ENCODE results near the gene CAND2. TPM values are rescaled to one million over a fixed set of nuclear protein-coding genes. Genes with fewer than 3 reads are reported as not detected.

The CAND2 gene
- total RNA-seq, 1 experiment from 2014 or later = 0.37 TPM

GRCh38 chr3:12866836-12867235 is 70.4 kb downstream of the CAND2 start:
- Histone ChIP-seq H2AFZ (no peak overlapping the region), H3K27ac (no peak overlapping the region), H3K79me2 (ENCODE audit: low read depth) (no peaks in the 10 kb centered on the region), H3K36me3 (ENCODE audit: low read depth) (no peaks in the 10 kb centered on the region), H3K9me2 (ENCODE audit: insufficient read depth) (no peaks in the 10 kb centered on the region), H4K20me1 (ENCODE audit: insufficient read depth) (no peaks in the 10 kb centered on the region), H3K4me2 (no peak overlapping the region), H3F3A (ENCODE audit: insufficient read depth, low read depth) (no peaks in the 10 kb centered on the region), H3K4me3 (no peak overlapping the region), H3K4me1 (replicated peaks; ENCODE audit: insufficient read depth) (no peaks in the 10 kb centered on the region), H3K9me3 (ENCODE audit: insufficient read depth, low read depth) (0 out of 2 replicates have a peak, but pooled peaks cover 20% of the 10 kb centered on the region), H3K27me3 (ENCODE audit: insufficient read depth, low read depth) (peaks cover 41% of the 10 kb centered on the region)
- DNase-seq = no peak
- ChIA-PET POLR2A (ENCODE audit: unreplicated experiment) (no interaction called here), CTCF (interaction anchor here (0.7 kb wide), 1 partner anchor 632 kb away, joined by 6 read pairs; no protein-coding TSS in a partner anchor)
- no TSS peak for BruUV-seq (replicated peaks)
- no peak for TF ChIP-seq EZH2 (IDR thresholded peaks at IDR 0.05; ENCODE audit: low read depth)
- TF ChIP-seq, protein P1, sequence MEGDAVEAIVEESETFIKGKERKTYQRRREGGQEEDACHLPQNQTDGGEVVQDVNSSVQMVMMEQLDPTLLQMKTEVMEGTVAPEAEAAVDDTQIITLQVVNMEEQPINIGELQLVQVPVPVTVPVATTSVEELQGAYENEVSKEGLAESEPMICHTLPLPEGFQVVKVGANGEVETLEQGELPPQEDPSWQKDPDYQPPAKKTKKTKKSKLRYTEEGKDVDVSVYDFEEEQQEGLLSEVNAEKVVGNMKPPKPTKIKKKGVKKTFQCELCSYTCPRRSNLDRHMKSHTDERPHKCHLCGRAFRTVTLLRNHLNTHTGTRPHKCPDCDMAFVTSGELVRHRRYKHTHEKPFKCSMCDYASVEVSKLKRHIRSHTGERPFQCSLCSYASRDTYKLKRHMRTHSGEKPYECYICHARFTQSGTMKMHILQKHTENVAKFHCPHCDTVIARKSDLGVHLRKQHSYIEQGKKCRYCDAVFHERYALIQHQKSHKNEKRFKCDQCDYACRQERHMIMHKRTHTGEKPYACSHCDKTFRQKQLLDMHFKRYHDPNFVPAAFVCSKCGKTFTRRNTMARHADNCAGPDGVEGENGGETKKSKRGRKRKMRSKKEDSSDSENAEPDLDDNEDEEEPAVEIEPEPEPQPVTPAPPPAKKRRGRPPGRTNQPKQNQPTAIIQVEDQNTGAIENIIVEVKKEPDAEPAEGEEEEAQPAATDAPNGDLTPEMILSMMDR (conservative IDR thresholded peaks at IDR 0.05) = no peak
- intact Hi-C loops (cut with micrococcal nuclease; ENCODE audit: unreplicated experiment) = no loop called here

DNA sequence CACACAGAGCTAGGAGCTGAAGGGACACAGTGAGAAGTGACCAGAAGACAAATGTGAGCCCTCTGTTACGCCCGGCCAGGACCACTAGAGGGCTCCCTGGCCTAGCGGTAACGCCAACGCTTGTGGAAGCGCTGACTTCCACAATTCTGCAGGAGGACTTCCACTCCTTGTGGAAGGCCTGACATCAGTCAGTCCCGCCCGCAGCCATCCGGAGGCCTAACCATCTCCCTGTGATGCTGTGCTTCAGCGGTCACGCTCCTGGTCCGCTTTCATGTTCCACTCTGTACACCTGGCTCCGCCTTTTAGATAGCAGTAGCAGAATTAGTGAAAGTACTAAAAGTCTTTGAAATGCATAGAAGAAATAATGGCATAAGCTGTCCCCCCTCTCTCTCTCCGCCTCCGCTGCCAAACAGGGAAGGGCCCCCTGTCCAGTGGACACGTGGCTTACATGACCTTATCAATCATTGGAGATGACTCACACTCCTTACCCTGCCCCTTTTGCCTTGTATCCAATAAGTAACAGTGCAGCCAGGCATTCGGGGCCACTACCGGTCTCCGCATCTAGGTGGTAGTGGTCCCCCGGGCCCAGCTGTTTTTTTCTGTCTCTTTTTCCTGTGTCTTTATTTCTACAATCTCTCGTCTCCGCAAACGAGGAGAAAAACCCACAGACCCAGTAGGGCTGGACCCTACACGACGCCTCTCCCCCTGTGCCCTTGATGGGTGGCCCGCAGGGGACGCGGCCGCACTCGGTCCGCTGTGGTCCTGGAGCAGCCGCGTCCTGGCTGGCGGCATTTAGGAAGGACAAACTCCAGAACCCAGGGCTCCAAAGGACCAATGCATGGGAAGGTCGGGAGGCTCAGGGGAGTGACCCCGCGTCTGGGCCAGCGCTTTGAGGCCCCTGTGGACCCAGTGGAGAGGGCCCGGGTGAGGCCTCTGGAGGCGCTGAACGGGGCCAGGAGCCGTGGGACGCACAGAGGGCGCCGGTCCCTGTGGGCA is 71.9 kb downstream of the CAND2 start:
- Histone ChIP-seq H2AFZ (no peak overlapping the region), H3K4me3 (no peak overlapping the region), H3K27ac (no peak overlapping the region), H3K9me2 (ENCODE audit: insufficient read depth) (no peaks in the 10 kb centered on the region), H3K4me2 (peak overlapping the region; percentile 18; the same call in 1 of the 2 replicates), H3K27me3 (ENCODE audit: insufficient read depth, low read depth) (peaks cover 56% of the 10 kb centered on the region), H3F3A (ENCODE audit: insufficient read depth, low read depth) (no peaks in the 10 kb centered on the region), H3K9me3 (ENCODE audit: insufficient read depth, low read depth) (0 out of 2 replicates have a peak, but pooled peaks cover 20% of the 10 kb centered on the region), H3K79me2 (ENCODE audit: low read depth) (no peaks in the 10 kb centered on the region), H3K4me1 (replicated peaks; ENCODE audit: insufficient read depth) (no peaks in the 10 kb centered on the region), H4K20me1 (ENCODE audit: insufficient read depth) (no peaks in the 10 kb centered on the region), H3K36me3 (ENCODE audit: low read depth) (no peaks in the 10 kb centered on the region)
- no TSS peak for BruUV-seq (replicated peaks)
- ChIA-PET POLR2A (ENCODE audit: unreplicated experiment) (no interaction called here), CTCF (interaction anchor here (0.6 to 1.0 kb wide), 5 partner anchors 9 to 733 kb away, joined by 3 to 5 read pairs (median 3); no protein-coding TSS in a partner anchor)
- TF ChIP-seq, protein P1 (conservative IDR thresholded peaks at IDR 0.05) = peak; percentile 89
- no peak for TF ChIP-seq EZH2 (IDR thresholded peaks at IDR 0.05; ENCODE audit: low read depth)
- DNase-seq = peak; percentile 65 to 82
- intact Hi-C loops (cut with micrococcal nuclease; ENCODE audit: unreplicated experiment) = loop anchor here (1.0 to 2.0 kb wide), 3 partner anchors 24 to 778 kb away; no protein-coding TSS in a partner anchor

- intact Hi-C loops (cut with micrococcal nuclease; ENCODE audit: unreplicated experiment) = loop anchor here (2.0 kb wide), 2 partner anchors 628 to 778 kb away; no protein-coding TSS in a partner anchor
- H4K20me1 ChIP-seq (ENCODE audit: insufficient read depth) = no peaks in the 10 kb centered on the region
- H3K27ac ChIP-seq = no peak overlapping the region
- H3K9me2 ChIP-seq (ENCODE audit: insufficient read depth) = no peaks in the 10 kb centered on the region
- peaks cover 60% of the 10 kb centered on the region for H3K27me3 ChIP-seq (ENCODE audit: insufficient read depth, low read depth)
- no TSS peak for BruUV-seq (replicated peaks)
- no peak overlapping the region for H3K4me3 ChIP-seq
- H3K36me3 ChIP-seq (ENCODE audit: low read depth) = no peaks in the 10 kb centered on the region
- H3K79me2 ChIP-seq (ENCODE audit: low read depth) = no peaks in the 10 kb centered on the region
- CTCF ChIA-PET = interaction anchor here (0.7 kb wide), 1 partner anchor 165 kb away, joined by 3 read pairs; no protein-coding TSS in a partner anchor
- no peak for TF ChIP-seq EZH2 (IDR thresholded peaks at IDR 0.05; ENCODE audit: low read depth)
- TF ChIP-seq, protein P1 (conservative IDR thresholded peaks at IDR 0.05) = no peak
- POLR2A ChIA-PET (ENCODE audit: unreplicated experiment) = no interaction called here
- 0 out of 2 replicates have a peak, but pooled peaks cover 16% of the 10 kb centered on the region for H3K9me3 ChIP-seq (ENCODE audit: insufficient read depth, low read depth)
- peak in 1 of 2 experiments; percentile 58 for DNase-seq
- H3K4me2 ChIP-seq = peak overlapping the region; percentile 41
- no peaks in the 10 kb centered on the region for H3K4me1 ChIP-seq (replicated peaks; ENCODE audit: insufficient read depth)
- no peak overlapping the region for H2AFZ ChIP-seq
- no peaks in the 10 kb centered on the region for H3F3A ChIP-seq (ENCODE audit: insufficient read depth, low read depth)
Measured at GRCh38 chr3:12869035-12869621, 72.6 kb downstream of the CAND2 start.

Measured in PC-9 (cell line).